Activated CD4-positive, alpha-beta T cell treated with anti-CD3 and anti-CD28 coated beads, Interleukin-2, amount 50 U/mL, for 16 hours (primary cell): Measurements from ENCODE around the gene PAH.
A peak's percentile ranks its signal among the peaks of the same experiment; 100 is the strongest.
"Not testable (repeated sequence)": the region's sequence is repeated elsewhere in the genome, so short reads cannot be mapped to it uniquely, and the experiment has no call there.

Source experiments
- DNase-seq: peaks from one replicate; pipeline ENCODE4 v3.0.0-alpha.2; 2020

PAH gene

GRCh38 chr12:102888511-102888910 lies 28.5 kb downstream of the PAH start:
- DNase-seq = no peak

DNA sequence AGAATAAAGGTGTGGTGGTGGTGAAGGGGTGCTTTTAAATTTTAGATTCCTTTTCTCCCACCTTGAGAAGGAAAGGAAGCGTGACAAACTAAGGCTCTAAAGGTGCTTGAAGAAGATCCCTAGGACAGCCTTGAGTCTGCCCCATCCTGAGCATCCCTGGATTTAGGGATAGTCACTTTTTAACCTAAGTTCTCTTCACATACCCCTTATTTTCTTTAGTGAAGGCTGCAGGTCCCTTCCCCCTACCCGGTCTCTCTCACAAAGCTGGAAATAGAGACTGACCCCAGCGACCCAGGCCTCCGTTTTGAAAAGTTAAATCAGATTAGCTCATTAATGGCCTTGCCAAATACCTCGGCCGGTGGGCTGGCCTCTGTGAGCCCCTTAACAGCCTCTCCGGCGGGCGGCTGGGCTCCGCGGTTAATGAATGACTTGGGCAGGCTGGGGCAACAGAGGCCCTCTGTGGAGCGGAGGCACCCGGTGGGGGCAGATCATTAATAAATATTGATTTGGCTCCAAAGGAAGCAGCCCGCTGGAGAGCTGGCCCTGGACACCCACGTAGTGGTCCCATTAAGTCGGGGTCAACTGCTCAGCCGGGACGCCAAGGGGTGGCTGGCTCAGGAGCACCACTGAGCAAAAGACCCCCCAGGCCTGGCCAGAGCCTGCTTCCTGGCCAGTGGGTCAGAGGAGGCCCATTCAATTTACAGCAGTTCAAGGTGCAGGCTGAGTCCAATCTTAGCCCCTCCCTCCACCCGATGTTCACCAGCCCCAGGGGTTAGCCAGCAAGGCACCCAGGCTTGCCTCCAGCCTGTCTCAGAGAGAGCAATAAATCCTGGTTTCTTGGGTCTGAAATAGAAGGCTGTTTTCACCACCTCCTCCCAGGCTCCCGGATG lies 31.8 kb downstream of the PAH start:
- DNase-seq = no peak

- DNase-seq = peak; percentile 27
Observed at GRCh38 chr12:102883204-102883799, 33.7 kb downstream of the PAH start.

DNA sequence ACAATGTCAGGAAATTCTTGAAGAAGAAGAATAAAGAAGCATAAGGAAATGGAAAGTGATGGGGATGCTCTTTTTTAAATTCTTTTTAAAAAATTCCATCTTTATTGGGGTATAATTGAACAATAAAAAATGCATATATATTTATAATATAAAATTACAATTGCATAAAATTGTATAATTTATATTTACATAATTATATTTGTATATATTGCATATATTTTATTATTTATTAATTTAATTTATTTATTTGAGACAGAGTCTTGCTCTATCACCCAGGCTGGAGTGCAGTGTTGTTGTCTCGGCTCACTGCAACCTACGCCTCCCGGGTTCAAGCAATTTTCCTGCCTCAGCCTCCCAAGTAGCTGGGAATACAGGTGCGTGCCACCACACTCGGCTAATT lies 36.3 kb downstream of the PAH start:
- DNase-seq = no peak

DNA sequence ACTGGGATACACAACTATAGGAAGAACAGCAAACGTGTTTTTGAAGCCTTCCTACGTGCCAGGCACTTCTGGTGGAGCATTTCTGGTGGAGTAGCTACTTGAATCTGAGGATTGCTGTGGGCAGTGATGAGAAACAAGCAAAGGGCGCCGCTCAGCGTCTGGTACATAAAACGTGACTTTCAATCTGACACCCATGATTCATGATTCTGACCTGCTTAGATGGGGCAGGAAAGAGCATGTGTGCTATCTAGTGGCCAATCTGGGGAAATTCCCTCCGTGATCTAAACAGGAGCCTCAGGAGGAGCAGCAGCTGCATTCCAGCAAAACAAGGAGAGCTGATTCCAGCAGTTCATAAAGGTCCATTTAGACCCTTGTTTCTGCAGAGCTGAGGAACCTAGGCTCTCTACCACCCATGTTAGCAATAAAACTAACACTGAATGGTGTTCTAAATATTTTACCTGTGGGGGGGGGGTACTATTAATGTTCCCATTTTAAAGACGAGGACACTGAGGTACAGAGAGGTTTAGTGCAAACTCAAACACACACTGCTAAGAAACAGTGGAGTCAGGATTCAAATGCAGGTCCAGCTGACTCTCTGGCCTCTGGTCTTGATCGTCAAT lies 37.8 kb downstream of the PAH start:
- peak; percentile 56 for DNase-seq

- DNase-seq = no peak
Observed at GRCh38 chr12:102876883-102877282, 40.2 kb downstream of the PAH start.

GRCh38 chr12:102874819-102875218 lies 42.2 kb downstream of the PAH start:
- DNase-seq = no peak

GRCh38 chr12:102873077-102873476 lies 44.0 kb downstream of the PAH start:
- no peak for DNase-seq

GRCh38 chr12:102871014-102871413 lies 46.0 kb downstream of the PAH start:
- DNase-seq = no peak

DNA sequence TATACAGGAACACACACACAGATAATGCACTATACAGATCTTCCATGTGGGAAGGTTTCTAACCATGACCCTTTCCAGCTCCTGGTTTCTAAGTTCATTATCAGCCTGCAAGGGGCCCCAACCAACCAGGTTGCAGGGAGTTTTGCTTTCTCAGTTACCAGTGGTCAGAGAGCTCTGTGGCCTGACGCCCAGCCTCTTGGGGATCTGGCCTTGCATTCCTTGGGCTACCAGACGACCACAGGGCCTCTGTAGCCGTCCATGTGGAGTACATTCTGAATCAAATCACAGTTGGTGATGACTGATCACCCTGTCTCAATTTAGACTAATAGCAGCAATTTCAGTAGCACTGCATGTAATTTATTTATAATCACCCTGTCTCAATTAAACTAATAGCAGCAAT lies 47.5 kb downstream of the PAH start:
- DNase-seq = no peak

DNA sequence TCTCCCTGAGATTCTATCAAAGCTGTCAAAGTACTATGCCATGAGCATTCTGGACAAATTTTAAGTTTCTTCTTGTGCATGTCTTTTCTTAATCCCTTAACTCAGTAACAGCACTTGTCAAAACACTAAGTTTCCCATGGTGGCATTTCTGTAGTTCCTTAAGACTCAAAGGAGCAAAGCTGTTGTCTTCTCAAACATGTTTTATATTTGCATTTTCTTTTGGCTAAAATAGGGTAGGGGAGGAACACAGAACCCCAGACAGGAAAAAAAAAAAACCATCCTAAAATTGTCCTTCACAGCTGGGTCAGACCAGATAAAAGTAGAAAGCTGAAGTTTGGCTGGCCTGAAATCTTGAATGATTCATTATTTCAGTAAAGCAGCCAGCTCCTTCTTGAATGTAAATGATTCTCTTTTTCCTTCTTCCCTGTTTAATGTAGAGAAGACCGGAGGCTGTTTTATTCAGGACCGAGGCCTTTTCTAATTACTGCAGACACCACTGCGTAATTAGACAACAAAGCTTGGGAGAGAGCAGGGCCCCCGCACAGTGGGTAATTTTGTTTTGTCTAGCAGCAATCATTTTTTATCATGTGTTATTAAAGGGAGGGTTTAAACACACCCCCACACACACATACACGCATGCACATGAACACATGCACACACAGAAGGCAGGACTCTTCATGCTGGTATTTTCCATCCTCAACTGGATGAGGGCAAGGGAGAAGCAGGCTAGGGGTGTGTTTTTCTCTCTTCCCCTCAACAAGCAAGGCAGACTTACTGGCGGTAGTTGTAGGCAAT lies 51.0 kb downstream of the PAH start:
- no peak for DNase-seq

- no peak for DNase-seq
Observed at GRCh38 chr12:102862486-102862885, 54.6 kb downstream of the PAH start.

GRCh38 chr12:102851246-102851645 lies 65.8 kb downstream of the PAH start:
- no peak for DNase-seq

DNA sequence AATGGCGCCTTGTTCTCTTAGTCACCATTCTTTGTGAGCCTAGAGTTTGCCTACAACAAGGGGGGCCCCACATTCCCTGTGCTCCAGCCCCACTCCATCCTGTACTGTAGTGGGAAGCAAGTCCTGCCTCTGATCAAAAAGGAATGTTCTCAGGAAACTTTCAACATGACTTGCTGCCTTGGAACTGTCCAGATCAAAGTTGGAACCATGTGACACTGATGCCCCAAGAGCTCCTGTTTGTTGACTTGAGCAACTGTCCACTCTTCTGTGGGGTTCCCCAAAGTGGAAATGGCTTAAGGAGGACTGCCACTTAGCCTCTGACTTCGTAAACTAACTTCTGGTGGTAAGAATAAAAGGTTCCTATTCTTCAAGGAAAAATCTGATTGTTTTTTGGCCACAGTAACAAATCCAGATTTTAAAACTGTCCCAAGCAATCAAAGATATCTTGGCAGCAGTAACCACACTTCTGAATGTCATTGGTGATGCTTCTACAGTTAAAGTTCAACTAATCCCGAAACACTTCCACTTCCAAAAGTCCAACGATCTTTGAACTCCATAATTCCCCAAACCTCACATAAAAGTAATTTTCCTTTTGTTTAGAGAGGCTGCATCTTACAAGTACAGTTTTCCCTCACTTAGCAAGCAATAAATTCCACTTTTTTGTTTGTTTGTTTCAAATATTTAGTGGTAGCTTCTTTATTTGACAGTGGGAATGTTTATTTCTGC lies 67.2 kb downstream of the PAH start:
- DNase-seq = no peak

DNA sequence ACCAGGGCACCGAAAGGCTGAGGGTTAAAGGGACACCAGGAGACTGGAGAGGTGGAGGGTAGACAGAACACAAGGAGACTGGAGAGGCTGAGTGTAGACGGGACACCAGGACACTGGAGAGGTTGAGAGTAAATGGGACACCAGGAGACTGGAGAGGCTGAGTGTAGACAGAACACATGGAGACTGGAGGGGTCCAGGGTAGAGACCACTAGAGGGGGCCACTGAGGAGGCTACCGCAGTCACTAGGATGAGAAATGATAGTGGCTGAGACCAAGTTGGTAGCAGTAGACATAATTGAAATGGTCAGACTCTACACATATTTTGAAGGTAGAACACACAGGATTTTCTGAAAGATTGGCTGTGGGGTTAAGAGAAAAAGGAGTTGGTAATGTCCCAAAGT lies 68.2 kb downstream of the PAH start:
- no peak for DNase-seq

DNA sequence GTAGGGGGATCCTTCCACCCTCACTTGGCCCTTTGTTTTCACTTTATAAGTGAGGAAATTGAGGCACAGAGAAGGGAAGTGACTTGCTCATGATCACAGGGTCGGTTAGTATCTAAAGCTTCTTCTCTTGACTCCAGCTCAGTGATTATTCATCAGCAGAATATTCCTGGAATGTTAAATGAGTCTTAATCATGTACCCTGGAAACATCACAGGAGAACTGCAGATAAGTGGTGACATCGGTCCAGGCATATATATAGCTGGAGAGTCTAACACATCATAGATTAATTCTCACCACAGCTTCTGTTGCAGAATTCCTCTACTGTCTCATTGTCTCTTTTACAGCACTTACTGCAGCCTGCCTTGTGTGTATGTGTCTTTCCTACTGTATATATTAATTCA lies 69.9 kb downstream of the PAH start:
- no peak for DNase-seq

DNA sequence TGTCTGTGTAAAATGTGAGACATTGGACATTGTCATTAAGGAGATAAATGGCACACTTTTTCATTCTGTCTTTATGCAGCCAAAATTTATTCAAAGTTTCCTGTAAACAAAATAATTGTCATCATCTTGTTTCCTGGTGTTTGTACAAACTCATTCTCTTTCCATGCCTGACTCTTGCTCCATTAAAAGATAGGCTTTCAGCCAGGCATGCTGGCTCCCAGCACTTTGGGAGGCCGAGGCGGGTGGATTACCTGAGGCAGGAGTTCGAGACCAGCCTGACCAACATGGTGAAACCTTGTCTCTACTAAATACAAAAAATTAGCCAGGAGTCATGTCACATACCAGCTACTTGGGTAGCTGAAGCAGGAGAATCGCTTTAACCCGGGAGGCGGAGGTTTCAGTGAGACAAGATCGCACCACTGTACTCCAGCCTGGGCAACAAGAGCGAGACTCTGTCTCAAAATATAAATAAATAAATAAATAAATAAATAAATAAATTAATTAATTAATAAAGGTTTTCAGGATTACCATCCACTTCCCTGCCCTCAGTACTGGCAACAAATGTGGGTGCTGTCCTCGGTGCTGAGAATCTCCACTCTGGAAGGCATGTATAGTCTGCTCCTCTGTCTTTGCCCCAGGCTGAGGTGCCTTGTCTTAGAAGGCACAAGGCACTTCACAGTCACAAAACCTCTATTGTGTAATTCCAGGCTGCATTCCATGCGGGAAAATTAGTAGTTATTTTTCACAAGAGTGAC lies 83.2 kb downstream of the PAH start:
- DNase-seq = no peak

DNA sequence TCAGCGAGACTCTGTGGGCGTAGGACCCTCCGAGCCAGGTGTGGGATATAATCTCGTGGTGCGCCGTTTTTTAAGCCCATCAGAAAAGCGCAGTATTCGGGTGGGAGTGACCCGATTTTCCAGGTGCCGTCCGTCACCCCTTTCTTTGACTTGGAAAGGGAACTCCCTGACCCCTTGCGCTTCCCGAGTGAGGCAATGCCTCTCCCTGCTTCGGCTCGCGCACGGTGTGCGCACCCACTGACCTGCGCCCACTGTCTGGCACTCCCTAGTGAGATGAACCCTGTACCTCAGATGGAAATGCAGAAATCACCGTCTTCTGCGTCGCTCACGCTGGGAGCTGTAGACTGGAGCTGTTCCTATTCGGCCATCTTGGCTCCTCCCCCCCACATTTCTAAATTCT lies 84.2 kb downstream of the PAH start:
- DNase-seq = not testable (repeated sequence)

- no peak for DNase-seq
Observed at GRCh38 chr12:102824218-102824835, 92.7 kb downstream of the PAH start.

GRCh38 chr12:102821149-102821548 lies 95.9 kb downstream of the PAH start:
- no peak for DNase-seq

DNA sequence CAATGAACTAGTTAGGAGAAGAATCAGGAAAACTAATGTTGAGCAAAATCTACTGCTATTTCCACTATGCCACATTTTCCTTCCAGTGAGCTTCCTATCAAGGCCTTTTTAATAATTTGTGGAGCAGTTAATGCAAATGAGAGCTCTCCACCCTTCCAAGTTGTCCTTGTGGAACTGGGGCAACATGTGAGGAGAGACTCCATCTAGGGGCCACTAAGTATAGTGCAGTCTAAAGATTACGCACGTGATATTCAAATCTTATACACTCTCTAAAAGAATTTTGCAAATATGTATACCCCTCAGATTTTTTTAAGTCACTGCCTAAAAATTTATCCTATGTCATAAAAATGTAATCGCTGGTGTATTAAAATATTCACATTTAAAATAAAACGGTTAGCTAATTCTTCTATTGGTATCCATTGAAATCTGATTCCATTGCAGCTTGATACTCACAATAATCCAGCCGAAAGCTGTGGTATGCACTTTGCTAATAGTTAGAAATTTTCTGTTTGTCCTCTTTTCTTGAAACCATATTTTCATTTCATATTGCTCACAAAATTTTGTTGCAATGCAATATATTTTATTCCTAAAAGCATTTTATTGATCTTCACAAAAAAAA lies 100.1 kb downstream of the PAH start:
- DNase-seq = peak; percentile 24
